GM18867 (cell line): Measurements from ENCODE around the gene M1AP.
"Not testable (repeated sequence)": the region's sequence is repeated elsewhere in the genome, so short reads cannot be mapped to it uniquely, and the experiment has no call there.

Experiments used
- ATAC-seq: cut with Tn5 transposase; IDR thresholded peaks from one replicate; pipeline ENCODE4 v1.9.1; 2021; ENCODE audit warnings: mild to moderate bottlenecking, moderate library complexity; ENCODE audit not compliant: unreplicated experiment

Gene M1AP

GRCh38 chr2:74569686-74570085 lies 78.4 kb downstream of the M1AP start:
- ATAC-seq: no peak

- ATAC-seq: no peak
Measured at GRCh38 chr2:74567881-74568280, 80.2 kb downstream of the M1AP start.

- ATAC-seq: no peak
Measured at GRCh38 chr2:74566754-74567085, 81.4 kb downstream of the M1AP start.

GRCh38 chr2:74566076-74566753 lies 81.9 kb downstream of the M1AP start:
- no peak for ATAC-seq

- no peak for ATAC-seq
Measured at GRCh38 chr2:74564222-74564621, 83.9 kb downstream of the M1AP start.

GRCh38 chr2:74562126-74562775 lies 85.9 kb downstream of the M1AP start:
- ATAC-seq: no peak

GRCh38 chr2:74561022-74561421 lies 87.1 kb downstream of the M1AP start:
- ATAC-seq: not testable (repeated sequence)

GRCh38 chr2:74560591-74560990 lies 87.5 kb downstream of the M1AP start:
- ATAC-seq: no peak

GRCh38 chr2:74559912-74560311 lies 88.2 kb downstream of the M1AP start:
- no peak for ATAC-seq

GRCh38 chr2:74558284-74559230 lies 89.6 kb downstream of the M1AP start:
- no peak for ATAC-seq

GRCh38 chr2:74556831-74557370 lies 91.2 kb downstream of the M1AP start:
- no peak for ATAC-seq

GRCh38 chr2:74556159-74556558 lies 92.0 kb downstream of the M1AP start:
- ATAC-seq: no peak

GRCh38 chr2:74555610-74556103 lies 92.5 kb downstream of the M1AP start:
- no peak for ATAC-seq

- peak; percentile 46 for ATAC-seq
Measured at GRCh38 chr2:74554820-74555531, 93.2 kb downstream of the M1AP start.

- peak; percentile 57 for ATAC-seq
Measured at GRCh38 chr2:74553892-74554819, 94.0 kb downstream of the M1AP start, which contains the start of the genes DOK1 and LOXL3. DOK1 (plus strand) TSS chr2:74554720; CDS start chr2:74554755, 35 bp downstream. LOXL3 (minus strand) TSS chr2:74553942; CDS start chr2:74552634, 1,308 bp downstream.

GRCh38 chr2:74552914-74553811 lies 95.0 kb downstream of the M1AP start:
- no peak for ATAC-seq

GRCh38 chr2:74551942-74552913 lies 95.9 kb downstream of the M1AP start:
- no peak for ATAC-seq
